MM.1S (cell line): ENCODE measurements around the gene SHANK3.

Experiments
- EZH2 ChIP-seq: fragments of 300-600 bp; sonication (generic); optimal IDR thresholded peaks from 2 replicates; pipeline ENCODE3; 2017; ENCODE audit warnings: low read depth, mild to moderate bottlenecking, antibody characterized with exemption, low read length, mixed read lengths
- EZH2phosphoT487 ChIP-seq: fragments of 300-600 bp; sonication (generic); IDR thresholded peaks from 2 replicates; pipeline ENCODE4 v1.6.1; 2018; ENCODE audit warnings: antibody characterized with exemption, low read length
- TF ChIP-seq, protein P1 (sequence below): fragments of 300-600 bp; sonication (generic); IDR thresholded peaks from 2 replicates; pipeline ENCODE4 v1.5.1; 2016; ENCODE audit warnings: antibody characterized with exemption, low read length, mixed read lengths

DNA sequence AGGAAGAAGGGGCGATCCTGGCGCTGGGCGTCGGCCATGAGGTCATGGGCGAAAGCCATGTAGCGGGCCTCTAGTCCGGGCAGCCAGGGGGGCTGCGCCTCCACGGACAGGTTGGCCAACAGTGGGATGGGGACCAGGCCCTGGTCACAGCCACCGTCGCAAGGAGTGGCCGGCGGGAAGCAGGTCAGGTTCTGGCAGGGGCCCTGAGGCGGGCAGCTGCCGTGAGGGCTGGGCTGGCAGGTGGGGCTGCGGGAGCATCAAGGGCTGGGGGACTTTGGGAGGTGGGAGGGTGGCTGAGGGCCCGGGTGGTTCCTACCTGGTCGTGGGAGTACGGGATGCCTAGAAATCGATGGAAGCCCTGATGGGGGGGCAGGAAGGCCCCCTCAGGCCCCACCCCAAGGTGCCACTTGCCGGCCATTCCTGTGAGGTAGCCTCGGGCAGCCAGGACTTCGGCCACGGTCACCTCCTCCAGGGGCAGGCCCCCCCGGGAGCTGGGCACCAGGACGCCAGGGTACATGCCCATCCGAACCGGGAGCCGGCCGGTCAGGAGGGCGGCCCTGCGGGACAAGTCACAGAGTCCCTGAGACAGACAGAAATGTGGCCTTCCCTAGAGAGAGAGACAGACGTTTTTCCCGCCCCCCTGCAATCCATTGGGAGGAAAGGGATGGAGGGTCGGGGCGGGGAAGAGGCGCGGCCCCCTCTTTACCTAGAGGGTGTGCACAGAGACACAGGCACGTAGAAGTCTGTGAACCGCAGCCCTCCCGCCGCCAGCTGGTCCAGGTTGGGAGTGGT, 45.6 kb upstream of the SHANK3 start:
- TF ChIP-seq, protein P1, sequence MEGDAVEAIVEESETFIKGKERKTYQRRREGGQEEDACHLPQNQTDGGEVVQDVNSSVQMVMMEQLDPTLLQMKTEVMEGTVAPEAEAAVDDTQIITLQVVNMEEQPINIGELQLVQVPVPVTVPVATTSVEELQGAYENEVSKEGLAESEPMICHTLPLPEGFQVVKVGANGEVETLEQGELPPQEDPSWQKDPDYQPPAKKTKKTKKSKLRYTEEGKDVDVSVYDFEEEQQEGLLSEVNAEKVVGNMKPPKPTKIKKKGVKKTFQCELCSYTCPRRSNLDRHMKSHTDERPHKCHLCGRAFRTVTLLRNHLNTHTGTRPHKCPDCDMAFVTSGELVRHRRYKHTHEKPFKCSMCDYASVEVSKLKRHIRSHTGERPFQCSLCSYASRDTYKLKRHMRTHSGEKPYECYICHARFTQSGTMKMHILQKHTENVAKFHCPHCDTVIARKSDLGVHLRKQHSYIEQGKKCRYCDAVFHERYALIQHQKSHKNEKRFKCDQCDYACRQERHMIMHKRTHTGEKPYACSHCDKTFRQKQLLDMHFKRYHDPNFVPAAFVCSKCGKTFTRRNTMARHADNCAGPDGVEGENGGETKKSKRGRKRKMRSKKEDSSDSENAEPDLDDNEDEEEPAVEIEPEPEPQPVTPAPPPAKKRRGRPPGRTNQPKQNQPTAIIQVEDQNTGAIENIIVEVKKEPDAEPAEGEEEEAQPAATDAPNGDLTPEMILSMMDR = no peak
- TF ChIP-seq EZH2 = no peak
- TF ChIP-seq EZH2phosphoT487 = no peak
